ENCODE measurements around the gene CD3D. TPM values are rescaled to one million over a fixed set of nuclear protein-coding genes. Genes with fewer than 3 reads are reported as not detected.

CD3D gene
- total and polyA plus RNA-seq, 2 donors (not counting 1 experiment from before 2014, with no cell fraction given) = not detected

GRCh38 chr11:118341815-118342489, 553 bp downstream of the CD3D start:
- Histone ChIP-seq H3K4me2 (ENCODE audit: extremely low read depth, insufficient read depth, low read length) (no peak overlapping the region), H3K9ac (ENCODE audit: insufficient read depth, low read length) (no peak overlapping the region), H3K27me3 (ENCODE audit: control insufficient read depth, insufficient read depth, low read length) (peaks cover 3% of the 10 kb centered on the region), H4K20me1 (ENCODE audit: control insufficient read depth, extremely low read depth, insufficient read depth, low read length) (no peaks in the 10 kb centered on the region), H3K4me3 (replicated peaks in 1 of 4; ENCODE audit: control extremely low read depth in 1 of 4, insufficient read depth in 1 of 4, low read depth in 3 of 4, low read length in 4 of 4) (no peak overlapping the region), H3K9me3 (ENCODE audit: control insufficient read depth, insufficient read depth, low read depth, low read length) (no peaks in the 10 kb centered on the region), H2AFZ (ENCODE audit: low read length) (no peak overlapping the region), H3K36me3 (ENCODE audit: control insufficient read depth, insufficient read depth, low read length) (no peaks in the 10 kb centered on the region), H3K79me2 (ENCODE audit: control insufficient read depth, insufficient read depth, low read length) (no peaks in the 10 kb centered on the region), H3K4me1 (ENCODE audit: control insufficient read depth, extremely low read depth, insufficient read depth, low read length) (no peaks in the 10 kb centered on the region), H3K27ac (ENCODE audit: insufficient read depth, low read length) (no peak overlapping the region)
- DNase-seq (ENCODE audit: low read depth in 2 of 2) = no peak
- TF ChIP-seq EZH2 (IDR thresholded peaks at IDR 0.05; ENCODE audit: low read length, missing control alignments) = no peak
- TF ChIP-seq CTCF (conservative IDR thresholded peaks at IDR 0.05 in 1 of 2, IDR thresholded peaks at IDR 0.05 in 1 of 2; ENCODE audit: low read depth in 1 of 2, low read length in 2 of 2) = no peak

- no peaks in the 10 kb centered on the region for H3K4me1 ChIP-seq (ENCODE audit: control insufficient read depth, extremely low read depth, insufficient read depth, low read length)
- no peaks in the 10 kb centered on the region for H3K36me3 ChIP-seq (ENCODE audit: control insufficient read depth, insufficient read depth, low read length)
- no peak overlapping the region for H3K27ac ChIP-seq (ENCODE audit: insufficient read depth, low read length)
- peaks cover 3% of the 10 kb centered on the region for H3K27me3 ChIP-seq (ENCODE audit: control insufficient read depth, insufficient read depth, low read length)
- no peaks in the 10 kb centered on the region for H3K79me2 ChIP-seq (ENCODE audit: control insufficient read depth, insufficient read depth, low read length)
- H3K9ac ChIP-seq (ENCODE audit: insufficient read depth, low read length) = no peak overlapping the region
- no peaks in the 10 kb centered on the region for H3K9me3 ChIP-seq (ENCODE audit: control insufficient read depth, insufficient read depth, low read depth, low read length)
- no peak for DNase-seq (ENCODE audit: low read depth in 2 of 2)
- no peak overlapping the region for H3K4me3 ChIP-seq (replicated peaks in 1 of 4; ENCODE audit: control extremely low read depth in 1 of 4, insufficient read depth in 1 of 4, low read depth in 3 of 4, low read length in 4 of 4)
- no peak for TF ChIP-seq EZH2 (IDR thresholded peaks at IDR 0.05; ENCODE audit: low read length, missing control alignments)
- TF ChIP-seq CTCF (conservative IDR thresholded peaks at IDR 0.05 in 1 of 2, IDR thresholded peaks at IDR 0.05 in 1 of 2; ENCODE audit: low read depth in 1 of 2, low read length in 2 of 2) = no peak
- H2AFZ ChIP-seq (ENCODE audit: low read length) = no peak overlapping the region
- H4K20me1 ChIP-seq (ENCODE audit: control insufficient read depth, extremely low read depth, insufficient read depth, low read length) = no peaks in the 10 kb centered on the region
- H3K4me2 ChIP-seq (ENCODE audit: extremely low read depth, insufficient read depth, low read length) = no peak overlapping the region
Measured at GRCh38 chr11:118341261-118341660, 1.2 kb downstream of the CD3D start.

GRCh38 chr11:118340449-118340848, 2.1 kb downstream of the CD3D start:
- no peak for DNase-seq (ENCODE audit: low read depth in 2 of 2)

More at GRCh38 chr11:118340449-118340848, 2.1 kb downstream of the CD3D start:
- no peaks in the 10 kb centered on the region for H3K79me2 ChIP-seq (ENCODE audit: control insufficient read depth, insufficient read depth, low read length)
- no peak for TF ChIP-seq CTCF (conservative IDR thresholded peaks at IDR 0.05 in 1 of 2, IDR thresholded peaks at IDR 0.05 in 1 of 2; ENCODE audit: low read depth in 1 of 2, low read length in 2 of 2)
- no peak for TF ChIP-seq EZH2 (IDR thresholded peaks at IDR 0.05; ENCODE audit: low read length, missing control alignments)
- peaks cover 3% of the 10 kb centered on the region for H3K27me3 ChIP-seq (ENCODE audit: control insufficient read depth, insufficient read depth, low read length)
- H3K36me3 ChIP-seq (ENCODE audit: control insufficient read depth, insufficient read depth, low read length) = no peaks in the 10 kb centered on the region
- no peak overlapping the region for H3K9ac ChIP-seq (ENCODE audit: insufficient read depth, low read length)
- H3K4me2 ChIP-seq (ENCODE audit: extremely low read depth, insufficient read depth, low read length) = no peak overlapping the region
- H3K27ac ChIP-seq (ENCODE audit: insufficient read depth, low read length) = no peak overlapping the region
- H3K4me1 ChIP-seq (ENCODE audit: control insufficient read depth, extremely low read depth, insufficient read depth, low read length) = no peaks in the 10 kb centered on the region
- no peak overlapping the region for H2AFZ ChIP-seq (ENCODE audit: low read length)
- no peak overlapping the region for H3K4me3 ChIP-seq (replicated peaks in 1 of 4; ENCODE audit: control extremely low read depth in 1 of 4, insufficient read depth in 1 of 4, low read depth in 3 of 4, low read length in 4 of 4)
- H3K9me3 ChIP-seq (ENCODE audit: control insufficient read depth, insufficient read depth, low read depth, low read length) = no peaks in the 10 kb centered on the region
- H4K20me1 ChIP-seq (ENCODE audit: control insufficient read depth, extremely low read depth, insufficient read depth, low read length) = no peaks in the 10 kb centered on the region

Data from fibroblast of lung (primary cell).